Vagina (tissue), 2 donors: Measurements from ENCODE around the gene ARMH3.

Experiments used
- POLR2AphosphoS5 ChIP-seq, 2 donors: sonication (generic); formaldehyde crosslinking; IDR thresholded peaks; one replicate each; pipeline ENCODE4 v1.9.0; 2017; ENCODE audit warnings: antibody characterized with exemption in 2 of 2, mild to moderate bottlenecking in 2 of 2, low read depth in 1 of 2; ENCODE audit not compliant: insufficient read depth in 1 of 2
- TF ChIP-seq, protein P1 (sequence below), 3 experiments: fragments of 450-650 bp in 2 of 3; fragments of 200-600 bp in 1 of 3; sonication (generic) in 1 of 3; IDR thresholded peaks; one replicate each; pipeline ENCODE4 v1.5.1; 2017 to 2019; ENCODE audit warnings: antibody characterized with exemption in 3 of 3, mild to moderate bottlenecking in 2 of 3, moderate library complexity in 2 of 3

DNA sequence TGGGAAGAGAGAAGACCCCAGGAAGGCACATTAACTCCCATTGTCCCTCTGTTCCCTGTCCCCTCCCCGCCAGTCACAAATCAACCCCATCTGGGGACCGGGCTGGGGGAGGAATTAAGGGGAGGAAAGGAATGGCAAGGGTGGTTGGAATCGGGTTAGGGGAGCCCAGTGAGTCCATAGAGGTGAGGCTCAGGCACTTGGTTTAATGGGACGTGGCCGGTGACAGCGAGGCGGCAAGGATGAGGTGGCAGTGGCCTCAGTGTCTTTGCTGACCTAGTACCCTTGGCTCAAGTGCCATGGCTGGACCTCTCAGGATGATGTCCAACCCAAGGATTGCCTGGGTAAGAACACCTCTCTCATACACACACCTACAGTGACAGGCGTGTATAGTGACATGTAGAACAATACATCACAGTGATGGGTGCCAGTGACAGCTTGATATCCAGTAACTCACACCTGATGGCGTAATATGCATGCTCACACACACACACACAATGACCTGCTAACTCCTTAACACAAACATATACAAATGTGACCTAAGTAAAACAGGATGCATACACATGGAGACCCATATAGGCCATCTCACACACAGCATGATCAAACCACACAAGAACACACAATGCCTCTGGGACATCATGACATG is 224.7 kb downstream of the ARMH3 start:
- TF ChIP-seq POLR2AphosphoS5 (IDR thresholded peaks at IDR 0.05; ENCODE audit: insufficient read depth in 1 of 2, low read depth in 1 of 2), result no peak
- TF ChIP-seq, protein P1, sequence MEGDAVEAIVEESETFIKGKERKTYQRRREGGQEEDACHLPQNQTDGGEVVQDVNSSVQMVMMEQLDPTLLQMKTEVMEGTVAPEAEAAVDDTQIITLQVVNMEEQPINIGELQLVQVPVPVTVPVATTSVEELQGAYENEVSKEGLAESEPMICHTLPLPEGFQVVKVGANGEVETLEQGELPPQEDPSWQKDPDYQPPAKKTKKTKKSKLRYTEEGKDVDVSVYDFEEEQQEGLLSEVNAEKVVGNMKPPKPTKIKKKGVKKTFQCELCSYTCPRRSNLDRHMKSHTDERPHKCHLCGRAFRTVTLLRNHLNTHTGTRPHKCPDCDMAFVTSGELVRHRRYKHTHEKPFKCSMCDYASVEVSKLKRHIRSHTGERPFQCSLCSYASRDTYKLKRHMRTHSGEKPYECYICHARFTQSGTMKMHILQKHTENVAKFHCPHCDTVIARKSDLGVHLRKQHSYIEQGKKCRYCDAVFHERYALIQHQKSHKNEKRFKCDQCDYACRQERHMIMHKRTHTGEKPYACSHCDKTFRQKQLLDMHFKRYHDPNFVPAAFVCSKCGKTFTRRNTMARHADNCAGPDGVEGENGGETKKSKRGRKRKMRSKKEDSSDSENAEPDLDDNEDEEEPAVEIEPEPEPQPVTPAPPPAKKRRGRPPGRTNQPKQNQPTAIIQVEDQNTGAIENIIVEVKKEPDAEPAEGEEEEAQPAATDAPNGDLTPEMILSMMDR (IDR thresholded peaks at IDR 0.05), result no peak
